ENCODE data around the gene BAZ2B.

GRCh38 chr2:159454185-159454584 is 162.2 kb downstream of the BAZ2B start:
- no peak for TF ChIP-seq EZH2 (IDR thresholded peaks at IDR 0.05; ENCODE audit: low read depth, unreplicated experiment)
- no peak for TF ChIP-seq CTCF (conservative IDR thresholded peaks at IDR 0.05; ENCODE audit: low read depth in 2 of 2)
- no peak for TF ChIP-seq REST (IDR thresholded peaks at IDR 0.05; ENCODE audit: unreplicated experiment)
- no peak for TF ChIP-seq POLR2AphosphoS5 (IDR thresholded peaks at IDR 0.05; ENCODE audit: low read depth)

Data from GM23338 (cell line).